BJ (cell line): ENCODE data around the gene PEX1. TPM values are rescaled to one million over a fixed set of nuclear protein-coding genes. Genes with fewer than 3 reads are reported as not detected.
"Not testable (repeated sequence)": the region's sequence is repeated elsewhere in the genome, so short reads cannot be mapped to it uniquely, and the experiment has no call there.

Experiments
- CTCF ChIA-PET: fragments of 350-600 bp; formaldehyde crosslinking; extraction: SDS; loops from one replicate; lab custom pipeline; 2021; ENCODE audit warnings: antibody characterized with exemption, inconsistent platforms; lab: Yijun Ruan, JAX
- POLR2A ChIA-PET: fragments of 300-600 bp; sonication (Branson Sonifier 250); formaldehyde crosslinking; extraction: SDS; loops from one replicate; lab custom pipeline; 2021; ENCODE audit warnings: antibody characterized with exemption; lab: Charles Lee
- DNase-seq: peaks from one replicate; pipeline ENCODE4 v3.0.0-alpha.2; 2011; ENCODE audit warnings: low read depth
- H3K27me3 ChIP-seq: 2 replicates; pipeline ENCODE4 v1.6.0; 2011; ENCODE audit warnings: low read length; ENCODE audit not compliant: control insufficient read depth, insufficient read depth
- H3K36me3 ChIP-seq: 2 replicates; pipeline ENCODE4 v1.5.1; 2011; ENCODE audit warnings: low read length; ENCODE audit not compliant: control insufficient read depth, insufficient read depth
- H3K4me3 ChIP-seq: 2 replicates; pipeline ENCODE4 v1.5.1; 2011; ENCODE audit warnings: low read depth, mild to moderate bottlenecking, control low read depth, low read length
- polyA plus RNA-seq: library from polyadenylated mRNA; depleted of rRNA; stranded (reverse); fragments of >200 nt; gene quantifications from 2 replicates; pipeline ENCODE4 v1.2.3, GENCODE V29; 2011
- TF ChIP-seq, protein P1 (sequence below): IDR thresholded peaks from 2 replicates; pipeline ENCODE4 v1.5.1; 2011; ENCODE audit warnings: low read depth, mild to moderate bottlenecking, control low read depth, inconsistent platforms, low read length, moderate library complexity; ENCODE audit not compliant: insufficient read depth

Gene PEX1
- polyA plus RNA-seq, 1 experiment, result 8.2 TPM

DNA sequence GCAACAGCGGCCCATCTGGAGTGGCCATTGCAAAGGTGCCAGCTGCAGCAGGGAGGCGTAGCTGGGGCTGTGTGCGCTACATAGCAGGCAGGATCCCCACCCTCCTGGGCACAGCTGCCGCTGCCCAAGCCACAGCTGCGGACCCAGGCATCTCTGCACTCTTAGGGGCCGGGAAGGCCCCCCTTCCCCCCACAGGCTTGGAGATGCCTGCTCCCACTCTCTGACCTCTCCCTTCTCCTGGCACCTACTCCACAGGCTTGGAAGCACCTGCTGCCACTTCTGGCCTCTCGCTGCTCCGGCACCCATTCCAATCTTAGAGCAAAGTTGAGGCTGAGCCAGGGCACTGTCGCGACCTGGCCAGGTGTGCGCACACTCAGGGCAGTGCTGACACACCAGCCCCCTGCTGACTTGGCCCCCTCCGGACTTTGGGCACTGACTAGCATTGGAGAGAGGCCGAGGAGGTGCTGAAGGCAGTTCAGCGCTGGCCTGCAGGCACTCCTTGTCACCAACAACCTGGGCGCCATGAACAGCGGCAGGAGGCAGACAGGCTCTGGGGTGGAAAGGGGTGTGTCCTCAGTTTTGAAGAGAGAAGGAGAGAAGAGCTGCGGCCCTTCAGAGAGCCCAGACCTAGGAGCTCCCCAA is 18.7 kb upstream of the PEX1 start:
- TF ChIP-seq, protein P1, sequence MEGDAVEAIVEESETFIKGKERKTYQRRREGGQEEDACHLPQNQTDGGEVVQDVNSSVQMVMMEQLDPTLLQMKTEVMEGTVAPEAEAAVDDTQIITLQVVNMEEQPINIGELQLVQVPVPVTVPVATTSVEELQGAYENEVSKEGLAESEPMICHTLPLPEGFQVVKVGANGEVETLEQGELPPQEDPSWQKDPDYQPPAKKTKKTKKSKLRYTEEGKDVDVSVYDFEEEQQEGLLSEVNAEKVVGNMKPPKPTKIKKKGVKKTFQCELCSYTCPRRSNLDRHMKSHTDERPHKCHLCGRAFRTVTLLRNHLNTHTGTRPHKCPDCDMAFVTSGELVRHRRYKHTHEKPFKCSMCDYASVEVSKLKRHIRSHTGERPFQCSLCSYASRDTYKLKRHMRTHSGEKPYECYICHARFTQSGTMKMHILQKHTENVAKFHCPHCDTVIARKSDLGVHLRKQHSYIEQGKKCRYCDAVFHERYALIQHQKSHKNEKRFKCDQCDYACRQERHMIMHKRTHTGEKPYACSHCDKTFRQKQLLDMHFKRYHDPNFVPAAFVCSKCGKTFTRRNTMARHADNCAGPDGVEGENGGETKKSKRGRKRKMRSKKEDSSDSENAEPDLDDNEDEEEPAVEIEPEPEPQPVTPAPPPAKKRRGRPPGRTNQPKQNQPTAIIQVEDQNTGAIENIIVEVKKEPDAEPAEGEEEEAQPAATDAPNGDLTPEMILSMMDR, result no peak
- no peaks in the 10 kb centered on the region for H3K27me3 ChIP-seq
- no peak overlapping the region for H3K4me3 ChIP-seq
- POLR2A ChIA-PET, result no interaction called here
- CTCF ChIA-PET, result no interaction called here
- no peak for DNase-seq
- no peaks in the 10 kb centered on the region for H3K36me3 ChIP-seq

DNA sequence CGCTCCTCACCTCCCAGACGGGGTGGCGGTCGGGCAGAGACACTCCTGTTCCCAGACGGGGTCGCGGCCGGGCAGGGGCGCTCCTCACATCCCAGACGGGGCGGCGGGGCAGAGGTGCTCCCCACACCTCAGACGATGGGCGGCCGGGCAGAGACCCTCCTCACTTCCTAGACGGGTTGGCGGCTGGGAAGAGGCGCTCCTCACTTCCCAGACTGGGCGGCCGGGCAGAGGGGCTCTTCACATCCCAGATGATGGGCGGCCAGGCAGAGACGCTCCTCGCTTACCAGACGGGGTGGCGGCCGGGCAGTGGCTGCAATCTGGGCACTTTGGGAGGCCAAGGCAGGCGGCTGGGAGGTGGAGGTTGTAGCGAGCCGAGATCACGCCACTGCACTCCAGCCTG is 16.8 kb upstream of the PEX1 start:
- POLR2A ChIA-PET, H3K36me3 ChIP-seq, H3K27me3 ChIP-seq, H3K4me3 ChIP-seq, DNase-seq, CTCF ChIA-PET: not testable (repeated sequence)

DNA sequence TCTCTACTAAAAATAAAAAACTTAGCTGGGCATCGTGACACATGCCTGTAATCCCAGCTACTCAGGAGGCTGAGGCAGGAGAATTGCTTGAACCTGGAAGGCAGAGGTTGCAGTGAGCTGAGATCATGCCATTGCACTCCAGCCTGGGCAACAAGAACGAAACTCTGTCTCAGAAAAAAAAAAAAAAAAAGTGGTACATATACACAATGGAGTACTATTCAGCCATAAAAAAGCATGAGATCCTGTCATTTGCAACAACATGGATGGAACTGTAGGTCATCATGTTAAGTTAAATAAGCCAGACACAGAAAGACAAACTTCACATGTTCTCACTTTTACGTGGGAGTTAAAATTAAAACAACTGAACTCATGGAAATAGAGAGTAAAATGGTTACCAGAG is 15.2 kb upstream of the PEX1 start:
- POLR2A ChIA-PET, H3K27me3 ChIP-seq, CTCF ChIA-PET, DNase-seq, H3K36me3 ChIP-seq, H3K4me3 ChIP-seq: not testable (repeated sequence)

DNA sequence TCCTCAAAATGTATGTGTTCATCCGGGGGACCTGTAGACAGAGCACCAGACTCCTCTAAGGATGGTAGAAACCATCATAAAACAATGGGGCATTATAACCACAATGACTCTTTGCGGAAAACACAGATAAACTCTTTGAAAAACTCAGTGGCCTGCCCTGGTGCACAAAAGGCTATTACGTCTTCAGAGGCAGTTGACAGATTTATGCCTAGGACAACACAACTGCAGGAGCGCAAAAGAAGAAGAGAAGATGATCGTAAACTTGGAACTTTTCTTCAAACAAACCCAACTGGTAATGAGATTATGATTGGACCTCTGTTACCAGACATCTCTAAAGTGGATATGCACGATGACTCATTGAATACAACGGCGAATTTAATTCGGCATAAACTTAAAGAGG is 6.3 kb upstream of the PEX1 start:
- H3K36me3 ChIP-seq, result peaks cover 14% of the 10 kb centered on the region
- TF ChIP-seq, protein P1, result no peak
- POLR2A ChIA-PET, result no interaction called here
- no peak overlapping the region for H3K4me3 ChIP-seq
- no peaks in the 10 kb centered on the region for H3K27me3 ChIP-seq
- DNase-seq, result no peak
- CTCF ChIA-PET, result no interaction called here

DNA sequence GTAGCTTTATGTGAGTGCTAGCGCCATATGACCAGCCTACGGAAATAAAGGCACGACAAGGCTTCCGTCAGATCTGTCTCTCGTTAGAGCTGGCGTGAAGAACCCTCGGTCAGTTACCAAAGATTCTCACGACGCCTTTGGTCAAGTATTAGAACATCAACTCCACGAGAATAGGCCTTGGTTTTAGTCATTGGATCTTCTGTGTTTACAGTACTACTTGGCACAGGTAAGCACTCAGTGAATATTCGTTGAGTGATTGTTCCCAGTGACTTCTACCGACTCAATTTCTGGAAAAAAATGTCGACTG is 591 bp upstream of the PEX1 start:
- ChIA-PET POLR2A (interaction anchor here (0.7 kb wide), 1 partner anchor 1413 kb away, joined by 5 read pairs; no protein-coding TSS in a partner anchor), CTCF (no interaction called here)
- Histone ChIP-seq H3K36me3 (peaks cover 3% of the 10 kb centered on the region), H3K27me3 (no peaks in the 10 kb centered on the region), H3K4me3 (peak overlapping the region; percentile 89)
- TF ChIP-seq, protein P1, result no peak
- DNase-seq, result no peak

DNA sequence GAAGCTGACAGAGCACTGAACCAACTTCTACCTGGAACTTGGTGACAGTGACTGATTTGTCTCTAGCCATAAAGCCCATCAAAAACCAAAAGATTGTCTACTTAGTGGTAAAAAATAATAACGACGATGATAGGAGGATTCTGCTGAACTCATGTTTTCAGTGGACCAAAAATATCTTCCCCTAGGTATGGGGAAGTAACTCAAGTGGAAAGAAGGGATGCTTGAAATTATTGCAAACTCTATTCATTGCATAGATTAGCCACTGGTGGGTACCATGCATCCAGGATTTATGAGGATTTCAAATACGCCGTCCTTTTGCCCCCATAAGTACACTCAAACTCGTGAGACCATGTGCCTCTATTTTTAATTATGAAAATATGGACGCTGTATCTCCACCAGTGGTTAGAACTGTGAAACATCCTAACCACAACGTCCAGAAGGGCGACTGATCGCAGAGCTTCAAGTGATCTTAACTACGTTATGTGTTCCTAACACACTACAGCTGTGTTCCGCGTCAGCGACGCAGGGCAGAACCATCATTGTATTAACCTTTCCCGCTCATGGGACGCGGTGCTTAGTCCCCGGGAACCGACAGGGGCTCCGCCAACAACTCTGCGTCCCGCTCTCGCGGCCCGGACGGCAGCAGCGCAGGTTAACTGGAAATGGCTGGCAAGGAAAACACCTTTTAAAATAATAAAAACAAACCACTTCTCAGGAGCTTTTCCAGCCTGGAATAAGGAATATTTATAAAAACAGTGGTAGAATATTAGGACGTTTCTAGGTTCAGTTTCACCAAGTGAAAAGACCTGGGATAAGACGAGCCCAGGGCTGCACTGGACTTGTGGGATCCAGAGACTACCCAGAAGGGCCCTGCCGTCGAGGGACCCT is 776 bp downstream of the PEX1 start:
- TF ChIP-seq, protein P1, result 0 out of 2 replicates have a peak, but pooled peaks have one; percentile 26
- DNase-seq, result peak; percentile 1
- POLR2A ChIA-PET, result no interaction called here
- Histone ChIP-seq H3K4me3 (peak overlapping the region; percentile 89), H3K36me3 (peaks cover 1% of the 10 kb centered on the region), H3K27me3 (no peaks in the 10 kb centered on the region)
- CTCF ChIA-PET, result interaction anchor here (0.9 kb wide), 1 partner anchor 66 kb away, joined by 3 read pairs; no protein-coding TSS in a partner anchor
